Parathyroid adenoma (tissue), 2 donors: Measurements from ENCODE around the gene ELAPOR1.

Source experiments
- H2AFZ ChIP-seq: fragments of 300-600 bp; sonication (generic); one replicate; pipeline ENCODE4 v1.7.0; 2017; ENCODE audit warnings: antibody characterized with exemption, mild to moderate bottlenecking
- H3K27ac ChIP-seq: fragments of 300-600 bp; sonication (generic); one replicate; pipeline ENCODE4 v1.7.0; 2017
- H3K27me3 ChIP-seq: fragments of 300-600 bp; sonication (generic); one replicate; pipeline ENCODE4 v1.7.0; 2017; ENCODE audit warnings: low read length; ENCODE audit not compliant: control insufficient read depth, insufficient read depth
- H3K36me3 ChIP-seq: fragments of 300-600 bp; sonication (generic); one replicate; pipeline ENCODE4 v1.7.0; 2017; ENCODE audit warnings: low read length; ENCODE audit not compliant: control insufficient read depth, insufficient read depth
- H3K4me1 ChIP-seq: fragments of 300-600 bp; sonication (generic); one replicate; pipeline ENCODE4 v1.7.0; 2017; ENCODE audit warnings: control low read depth
- H3K4me2 ChIP-seq: fragments of 300-600 bp; sonication (generic); one replicate; pipeline ENCODE4 v1.7.0; 2017; ENCODE audit warnings: low read length
- H3K4me3 ChIP-seq: fragments of 300-600 bp; sonication (generic); one replicate; pipeline ENCODE4 v1.7.0; 2017; ENCODE audit warnings: low read depth, low read length
- H3K79me2 ChIP-seq: fragments of 300-600 bp; sonication (generic); one replicate; pipeline ENCODE4 v1.7.0; 2017; ENCODE audit warnings: control low read depth
- H3K9ac ChIP-seq: fragments of 300-600 bp; sonication (generic); one replicate; pipeline ENCODE4 v1.7.0; 2017; ENCODE audit warnings: mild to moderate bottlenecking
- H3K9me3 ChIP-seq: fragments of 300-600 bp; sonication (generic); one replicate; pipeline ENCODE4 v1.7.0; 2017; ENCODE audit warnings: low read length; ENCODE audit not compliant: control insufficient read depth
- TF ChIP-seq, protein P1 (sequence below): fragments of 300-600 bp; sonication (generic); IDR thresholded peaks from one replicate; pipeline ENCODE4 v1.7.0; 2017; ENCODE audit warnings: antibody characterized with exemption, mild to moderate bottlenecking
- donor health status: primary hyperparathyroidism.

Gene ELAPOR1, protein sequence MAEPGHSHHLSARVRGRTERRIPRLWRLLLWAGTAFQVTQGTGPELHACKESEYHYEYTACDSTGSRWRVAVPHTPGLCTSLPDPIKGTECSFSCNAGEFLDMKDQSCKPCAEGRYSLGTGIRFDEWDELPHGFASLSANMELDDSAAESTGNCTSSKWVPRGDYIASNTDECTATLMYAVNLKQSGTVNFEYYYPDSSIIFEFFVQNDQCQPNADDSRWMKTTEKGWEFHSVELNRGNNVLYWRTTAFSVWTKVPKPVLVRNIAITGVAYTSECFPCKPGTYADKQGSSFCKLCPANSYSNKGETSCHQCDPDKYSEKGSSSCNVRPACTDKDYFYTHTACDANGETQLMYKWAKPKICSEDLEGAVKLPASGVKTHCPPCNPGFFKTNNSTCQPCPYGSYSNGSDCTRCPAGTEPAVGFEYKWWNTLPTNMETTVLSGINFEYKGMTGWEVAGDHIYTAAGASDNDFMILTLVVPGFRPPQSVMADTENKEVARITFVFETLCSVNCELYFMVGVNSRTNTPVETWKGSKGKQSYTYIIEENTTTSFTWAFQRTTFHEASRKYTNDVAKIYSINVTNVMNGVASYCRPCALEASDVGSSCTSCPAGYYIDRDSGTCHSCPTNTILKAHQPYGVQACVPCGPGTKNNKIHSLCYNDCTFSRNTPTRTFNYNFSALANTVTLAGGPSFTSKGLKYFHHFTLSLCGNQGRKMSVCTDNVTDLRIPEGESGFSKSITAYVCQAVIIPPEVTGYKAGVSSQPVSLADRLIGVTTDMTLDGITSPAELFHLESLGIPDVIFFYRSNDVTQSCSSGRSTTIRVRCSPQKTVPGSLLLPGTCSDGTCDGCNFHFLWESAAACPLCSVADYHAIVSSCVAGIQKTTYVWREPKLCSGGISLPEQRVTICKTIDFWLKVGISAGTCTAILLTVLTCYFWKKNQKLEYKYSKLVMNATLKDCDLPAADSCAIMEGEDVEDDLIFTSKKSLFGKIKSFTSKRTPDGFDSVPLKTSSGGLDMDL

DNA sequence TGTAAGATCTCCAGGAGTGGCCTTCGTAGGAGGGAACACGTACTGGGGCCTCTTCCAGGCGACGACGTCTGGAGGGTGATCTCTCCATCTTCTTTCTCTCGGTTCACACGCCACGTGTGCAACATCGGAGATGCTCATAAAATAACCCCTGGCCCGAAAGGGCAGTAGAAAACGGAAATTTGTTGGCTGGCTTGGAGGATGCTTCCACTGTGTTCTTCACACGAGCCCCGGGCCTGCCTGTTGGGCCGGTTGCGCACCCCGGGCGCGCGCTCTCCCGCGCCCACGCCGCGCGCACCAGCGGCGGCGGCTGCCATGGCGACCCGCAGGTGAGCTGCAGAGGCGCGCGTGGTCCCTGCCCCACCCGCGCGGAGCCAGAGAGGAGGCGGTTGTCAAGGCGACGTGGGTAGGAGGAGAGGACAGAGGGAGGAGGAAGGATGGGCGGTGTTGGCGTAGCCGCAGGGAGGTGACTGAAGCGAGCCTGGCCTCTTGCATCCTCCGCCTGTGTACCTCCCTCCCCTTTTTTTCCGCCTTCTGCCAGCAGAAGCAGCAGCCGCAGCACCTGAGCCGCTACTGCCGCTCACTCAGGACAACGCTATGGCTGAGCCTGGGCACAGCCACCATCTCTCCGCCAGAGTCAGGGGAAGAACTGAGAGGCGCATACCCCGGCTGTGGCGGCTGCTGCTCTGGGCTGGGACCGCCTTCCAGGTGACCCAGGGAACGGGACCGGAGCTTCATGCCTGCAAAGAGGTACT lies at the start of gene ELAPOR1:
Gene ELAPOR1, plus strand, starts transcription at position 526 of the 752 bp plus-strand sequence. Its CDS starts 69 bp downstream, at position 595.
- no peaks in the 10 kb centered on the region for H3K27me3 ChIP-seq
- H3K9ac ChIP-seq, result no peak within 1 kb of the TSS
- peak within 1 kb of the TSS; percentile 74 for H2AFZ ChIP-seq
- peak within 1 kb of the TSS; percentile 14 for H3K4me3 ChIP-seq
- peaks cover 8% of the 10 kb centered on the region for H3K4me1 ChIP-seq
- no peaks in the 10 kb centered on the region for H3K36me3 ChIP-seq
- peak within 1 kb of the TSS; percentile 58 for H3K4me2 ChIP-seq
- H3K79me2 ChIP-seq, result no peaks in the 10 kb centered on the region
- peak within 1 kb of the TSS; percentile 47 for H3K27ac ChIP-seq
- H3K9me3 ChIP-seq, result no peaks in the 10 kb centered on the region
- TF ChIP-seq, protein P1, sequence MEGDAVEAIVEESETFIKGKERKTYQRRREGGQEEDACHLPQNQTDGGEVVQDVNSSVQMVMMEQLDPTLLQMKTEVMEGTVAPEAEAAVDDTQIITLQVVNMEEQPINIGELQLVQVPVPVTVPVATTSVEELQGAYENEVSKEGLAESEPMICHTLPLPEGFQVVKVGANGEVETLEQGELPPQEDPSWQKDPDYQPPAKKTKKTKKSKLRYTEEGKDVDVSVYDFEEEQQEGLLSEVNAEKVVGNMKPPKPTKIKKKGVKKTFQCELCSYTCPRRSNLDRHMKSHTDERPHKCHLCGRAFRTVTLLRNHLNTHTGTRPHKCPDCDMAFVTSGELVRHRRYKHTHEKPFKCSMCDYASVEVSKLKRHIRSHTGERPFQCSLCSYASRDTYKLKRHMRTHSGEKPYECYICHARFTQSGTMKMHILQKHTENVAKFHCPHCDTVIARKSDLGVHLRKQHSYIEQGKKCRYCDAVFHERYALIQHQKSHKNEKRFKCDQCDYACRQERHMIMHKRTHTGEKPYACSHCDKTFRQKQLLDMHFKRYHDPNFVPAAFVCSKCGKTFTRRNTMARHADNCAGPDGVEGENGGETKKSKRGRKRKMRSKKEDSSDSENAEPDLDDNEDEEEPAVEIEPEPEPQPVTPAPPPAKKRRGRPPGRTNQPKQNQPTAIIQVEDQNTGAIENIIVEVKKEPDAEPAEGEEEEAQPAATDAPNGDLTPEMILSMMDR, result no peak

DNA sequence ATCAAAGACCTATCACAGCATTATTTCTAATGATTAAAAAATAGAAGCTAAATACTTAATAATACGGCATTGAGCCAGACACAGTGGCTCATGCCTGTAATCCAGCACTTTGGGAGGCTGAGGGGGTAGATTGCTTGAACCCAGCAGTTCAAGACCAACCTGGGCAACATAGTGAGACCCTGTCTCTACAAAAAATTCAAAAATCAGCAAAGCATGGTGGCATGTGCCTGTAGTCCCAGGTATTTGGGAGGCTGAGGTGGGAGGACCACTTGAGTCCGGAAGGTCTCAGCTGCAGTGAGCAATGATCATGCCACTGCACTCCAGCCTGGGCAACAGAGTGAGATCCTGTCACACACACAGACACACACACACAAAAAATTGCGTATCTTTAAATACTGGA lies 48.8 kb upstream of the ELAPOR1 start:
- TF ChIP-seq, protein P1, result no peak
- Histone ChIP-seq H3K4me2 (no peak overlapping the region), H3K79me2 (no peaks in the 10 kb centered on the region), H2AFZ (no peak overlapping the region), H3K9me3 (no peaks in the 10 kb centered on the region), H3K27me3 (no peaks in the 10 kb centered on the region), H3K9ac (no peak overlapping the region), H3K4me1 (no peaks in the 10 kb centered on the region), H3K27ac (no peak overlapping the region), H3K4me3 (no peak overlapping the region), H3K36me3 (no peaks in the 10 kb centered on the region)

DNA sequence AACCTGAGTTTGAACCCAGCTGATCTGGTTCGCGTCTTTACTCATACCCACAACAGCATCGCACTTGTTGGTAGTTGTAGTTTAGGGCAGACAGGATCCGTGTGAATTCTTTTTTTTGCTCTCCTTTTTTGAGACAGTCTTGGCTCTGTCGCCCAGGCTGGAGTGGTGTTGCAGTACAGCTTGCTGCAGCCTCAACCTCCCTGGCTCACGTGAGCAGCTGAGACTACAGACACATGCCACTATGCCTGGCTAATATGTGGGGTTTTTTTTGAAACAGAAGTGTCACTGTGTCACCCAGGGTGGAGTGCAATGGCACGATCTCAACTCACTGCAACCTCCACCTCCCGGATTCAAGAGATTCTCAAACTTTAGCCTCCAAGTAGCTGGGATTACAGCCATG lies 46.0 kb upstream of the ELAPOR1 start:
- no peaks in the 10 kb centered on the region for H3K4me1 ChIP-seq
- H3K27ac ChIP-seq, result no peak overlapping the region
- no peak overlapping the region for H3K4me2 ChIP-seq
- H3K9me3 ChIP-seq, result no peaks in the 10 kb centered on the region
- H3K79me2 ChIP-seq, result no peaks in the 10 kb centered on the region
- H3K36me3 ChIP-seq, result no peaks in the 10 kb centered on the region
- no peaks in the 10 kb centered on the region for H3K27me3 ChIP-seq
- H3K9ac ChIP-seq, result no peak overlapping the region
- TF ChIP-seq, protein P1, result no peak
- no peak overlapping the region for H2AFZ ChIP-seq
- no peak overlapping the region for H3K4me3 ChIP-seq

DNA sequence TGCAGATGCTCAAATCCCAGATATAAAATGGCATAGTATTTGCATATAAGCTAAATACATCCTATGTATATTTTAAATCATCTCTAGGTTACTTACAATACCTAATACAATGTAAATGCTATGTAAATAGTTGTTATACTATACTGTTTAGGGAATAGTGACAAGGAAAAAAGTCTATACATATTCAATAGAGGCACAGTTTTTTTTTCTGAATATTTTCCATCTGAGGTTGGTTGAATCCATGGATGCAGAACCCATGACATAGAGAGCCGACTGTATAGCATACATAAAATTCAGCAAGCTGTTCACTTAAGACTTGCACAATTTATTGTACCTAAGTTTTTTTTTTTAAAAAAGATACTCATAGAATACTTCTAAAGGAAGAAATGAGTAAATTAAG lies 44.6 kb upstream of the ELAPOR1 start:
- Histone ChIP-seq H3K9ac (no peak overlapping the region), H3K4me3 (no peak overlapping the region), H3K4me1 (no peaks in the 10 kb centered on the region), H3K27me3 (no peaks in the 10 kb centered on the region), H3K79me2 (peaks cover 2% of the 10 kb centered on the region), H3K27ac (no peak overlapping the region), H3K4me2 (no peak overlapping the region), H3K9me3 (no peaks in the 10 kb centered on the region), H2AFZ (no peak overlapping the region), H3K36me3 (no peaks in the 10 kb centered on the region)
- TF ChIP-seq, protein P1, result no peak
